Activated CD4-positive, alpha-beta T cell treated with anti-CD3 and anti-CD28 coated beads, Interleukin-2, amount 50 U/mL, for 4 hours (primary cell): ENCODE results near the gene ZMAT5.

ENCODE experiments used
- DNase-seq, 2 experiments: peaks; one replicate each; pipeline ENCODE4 v3.0.0-alpha.2; 2020

The ZMAT5 gene

DNA sequence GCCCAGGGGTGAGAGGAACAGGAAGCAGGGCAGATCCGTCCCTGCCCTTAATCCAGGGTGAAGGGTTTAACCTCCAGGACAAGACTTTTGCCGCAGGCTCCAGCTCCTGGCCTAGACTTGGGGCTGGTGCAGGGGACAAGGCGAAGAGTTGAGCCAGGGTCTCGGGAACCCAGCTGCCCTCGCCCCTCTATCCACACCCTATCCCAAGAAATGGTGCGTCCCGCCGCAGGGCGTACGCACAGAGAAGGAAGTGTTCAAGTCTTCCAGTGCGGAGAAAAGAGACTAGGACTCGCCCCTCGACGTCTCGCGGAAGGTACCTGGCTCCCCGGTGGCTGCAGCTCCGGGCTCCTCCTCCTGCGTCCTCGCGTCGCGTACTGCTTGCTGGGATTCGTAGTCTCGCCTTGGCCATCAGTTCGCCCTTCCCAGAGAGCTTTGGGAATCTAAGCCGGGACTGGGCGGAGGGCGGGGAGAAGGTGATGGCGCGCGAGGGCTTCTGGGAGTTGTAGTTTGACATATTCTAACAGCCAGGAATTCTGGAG lies at the start of gene ZMAT5:
ZMAT5 (minus strand) TSS at position 376 of the 539 bp plus-strand sequence. CDS start 18,463 bp downstream, outside the sequence.
- peak; percentile 88 to 90 for DNase-seq

GRCh38 chr22:29816539-29816938 lies 49.7 kb upstream of the ZMAT5 start:
- no peak for DNase-seq

DNA sequence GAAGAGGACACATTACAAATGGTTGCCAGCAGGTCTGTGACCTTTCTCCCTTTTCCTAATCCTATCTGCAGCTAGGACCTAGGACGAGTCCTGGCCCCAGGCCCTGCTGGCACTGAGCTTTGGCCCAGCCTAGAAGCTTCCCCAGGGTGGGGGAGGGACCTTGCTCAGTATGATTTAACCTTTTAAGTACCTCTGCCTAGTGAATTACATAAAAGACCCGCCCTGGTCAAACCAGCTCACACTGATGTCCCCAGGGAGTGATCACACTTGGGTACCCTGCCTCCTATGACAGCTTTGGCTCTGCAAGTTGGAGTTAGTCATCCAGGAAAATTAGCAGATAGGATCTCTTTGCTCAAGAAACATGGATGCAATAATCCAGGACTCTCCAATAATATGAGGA lies 49.3 kb upstream of the ZMAT5 start:
- no peak for DNase-seq

DNA sequence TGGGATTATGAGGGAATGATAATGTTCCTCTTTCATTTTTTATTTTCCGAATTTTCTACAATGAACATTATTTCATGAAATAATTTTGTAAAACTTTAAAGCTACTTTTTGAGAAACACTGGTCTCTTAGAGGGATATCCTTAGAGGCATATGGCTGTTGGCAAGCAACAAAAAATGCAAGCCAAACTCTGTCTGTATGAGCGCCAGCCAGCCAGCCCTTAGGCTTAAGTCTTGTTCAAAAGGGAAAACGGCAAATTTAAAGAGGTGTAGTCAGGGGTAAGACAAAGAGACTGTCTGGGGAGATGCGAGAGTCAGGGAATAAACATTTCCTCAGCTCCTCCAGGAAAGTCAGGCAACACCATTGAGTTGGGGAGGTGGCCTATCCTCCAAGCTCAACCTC lies 48.8 kb upstream of the ZMAT5 start:
- DNase-seq = no peak

- no peak for DNase-seq
These were observed 47.2 kb upstream of the ZMAT5 start for GRCh38 chr22:29814003-29814402.

DNA sequence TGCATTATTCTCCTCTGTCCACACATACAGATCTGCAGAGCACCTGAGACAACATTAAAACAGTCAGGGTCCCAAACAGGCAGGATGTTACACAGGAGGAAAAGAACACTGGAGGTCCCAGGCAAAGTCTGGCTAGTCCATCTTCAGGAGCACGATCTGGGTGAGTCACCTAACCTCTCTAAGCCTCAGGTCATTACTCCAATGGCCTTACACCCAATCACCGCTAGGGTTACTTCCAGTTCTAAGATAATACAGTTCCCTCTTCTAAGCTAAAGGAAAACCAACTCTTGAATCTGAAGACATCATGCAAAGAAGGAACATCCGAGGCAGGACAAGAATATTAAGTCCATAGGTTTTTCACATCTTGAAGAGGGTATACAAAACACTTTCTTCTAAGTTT lies 46.8 kb upstream of the ZMAT5 start:
- no peak for DNase-seq

DNA sequence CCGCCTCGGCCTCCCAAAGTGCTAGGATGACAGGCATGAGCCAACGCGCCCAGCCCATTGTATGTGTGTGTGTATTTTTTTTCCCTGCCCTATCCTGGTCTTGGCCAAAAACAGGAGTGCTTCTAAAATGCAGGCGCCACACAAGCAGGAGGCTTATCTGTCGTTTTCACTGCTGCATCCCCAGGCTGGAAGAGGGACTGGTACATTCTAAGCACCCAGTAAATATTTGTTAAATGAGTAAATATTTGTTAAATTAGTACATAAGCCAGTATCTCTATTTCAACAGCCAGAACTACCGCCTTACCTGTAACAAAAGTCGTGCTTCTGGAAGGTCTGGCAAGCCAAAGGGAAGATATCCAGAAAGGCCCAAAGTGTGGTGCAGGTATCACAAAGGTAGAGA lies 46.3 kb upstream of the ZMAT5 start:
- DNase-seq = no peak

DNA sequence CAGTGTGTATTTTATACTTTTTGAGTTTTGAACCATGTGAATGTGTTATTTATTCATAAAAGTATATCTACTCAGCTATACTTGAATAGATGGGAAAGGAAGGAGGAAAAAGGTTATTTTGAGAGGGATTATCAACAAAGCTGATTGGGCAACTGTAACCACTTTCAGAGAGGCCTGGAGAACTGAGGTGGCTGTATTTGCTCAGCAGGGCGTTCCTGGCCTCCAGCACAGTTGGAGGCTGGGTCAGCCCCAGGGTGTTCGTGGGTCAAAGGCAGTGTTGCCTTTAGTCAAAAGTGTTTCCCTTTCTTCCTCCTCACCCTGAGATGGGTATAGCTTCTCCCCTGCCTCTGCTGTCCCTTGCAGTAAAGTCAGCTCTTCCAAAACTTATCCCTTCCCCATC lies 44.6 kb upstream of the ZMAT5 start:
- no peak for DNase-seq

DNA sequence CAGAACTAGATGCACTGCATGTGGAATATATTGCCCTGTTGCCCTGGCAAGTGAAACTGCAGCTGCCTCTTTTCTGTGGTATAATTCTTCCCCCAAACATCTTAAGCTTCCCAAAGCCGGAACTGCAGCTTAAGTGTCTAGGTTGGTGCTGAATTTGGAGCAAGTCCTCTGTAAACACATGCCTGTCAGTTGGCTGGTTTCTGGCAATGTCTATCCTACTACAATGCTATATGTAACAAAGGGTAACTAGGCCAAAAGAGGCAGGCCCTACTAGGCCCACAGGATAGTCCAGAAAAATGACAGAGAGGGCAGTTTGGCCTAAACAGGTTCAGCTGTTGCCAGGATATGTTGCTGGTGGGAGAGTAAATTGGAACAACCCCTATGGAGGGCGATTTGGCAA lies 43.4 kb upstream of the ZMAT5 start:
- DNase-seq = no peak

DNA sequence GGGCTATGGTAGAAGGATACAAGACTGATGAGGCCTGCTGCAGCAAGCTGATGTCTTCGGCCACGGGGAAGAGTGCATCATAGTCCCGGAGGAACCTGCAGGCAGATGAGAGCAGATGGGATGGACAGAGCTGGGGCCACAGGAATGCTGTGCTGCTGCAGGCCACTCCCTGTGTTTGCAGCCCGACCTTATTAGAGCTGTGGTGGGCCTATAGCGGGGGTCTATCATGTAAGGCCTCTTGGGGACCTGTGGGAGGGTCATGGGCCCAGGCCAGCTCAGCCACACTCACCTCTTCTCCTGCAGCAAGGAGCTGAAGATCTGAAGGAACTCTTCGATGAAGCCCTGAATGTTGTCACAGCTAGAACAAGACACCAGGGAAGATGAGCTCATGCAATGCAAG lies 39.4 kb upstream of the ZMAT5 start:
- DNase-seq = no peak

DNA sequence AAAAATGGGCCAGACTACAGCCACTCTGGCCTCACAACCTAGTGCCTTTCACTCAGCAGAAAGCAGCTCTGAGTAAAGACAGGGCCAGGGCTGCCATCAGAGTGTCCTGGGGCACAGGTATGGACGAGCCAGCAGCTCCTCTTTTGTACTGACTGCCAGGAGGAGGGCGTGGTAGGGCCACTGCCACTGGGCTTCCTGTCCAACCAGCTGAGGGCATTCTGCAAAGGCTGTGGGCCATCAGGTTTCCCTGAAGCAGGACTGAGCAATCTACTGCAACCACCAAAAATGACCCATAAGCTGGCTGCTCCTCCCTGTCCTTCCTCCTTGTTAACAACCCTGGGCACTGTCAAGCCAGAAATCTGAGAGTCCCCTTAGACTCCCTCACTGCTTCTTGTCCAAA lies 38.2 kb upstream of the ZMAT5 start:
- no peak for DNase-seq

DNA sequence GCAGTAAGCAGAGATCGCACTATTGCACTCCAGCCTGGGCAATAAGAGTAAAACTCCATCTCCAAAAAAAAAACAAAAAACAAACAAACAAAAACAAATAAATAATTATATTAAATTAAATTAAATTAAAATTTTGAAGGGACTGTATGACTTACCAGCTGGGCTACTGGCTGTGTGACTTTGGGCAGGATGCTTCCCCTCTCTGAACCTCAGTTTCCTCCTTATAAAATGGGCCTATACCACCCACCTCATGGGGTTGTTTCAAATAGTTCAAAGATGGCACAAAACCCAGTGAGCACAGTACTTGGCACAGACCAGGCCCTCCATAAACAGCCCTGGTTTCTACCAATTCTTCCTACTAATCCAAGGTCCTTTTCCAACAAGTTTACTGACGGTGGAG lies 36.4 kb upstream of the ZMAT5 start:
- DNase-seq = no peak

- DNase-seq = no peak
These were observed 35.0 kb upstream of the ZMAT5 start for GRCh38 chr22:29801796-29802195.

GRCh38 chr22:29801153-29801552 lies 34.3 kb upstream of the ZMAT5 start:
- no peak for DNase-seq

DNA sequence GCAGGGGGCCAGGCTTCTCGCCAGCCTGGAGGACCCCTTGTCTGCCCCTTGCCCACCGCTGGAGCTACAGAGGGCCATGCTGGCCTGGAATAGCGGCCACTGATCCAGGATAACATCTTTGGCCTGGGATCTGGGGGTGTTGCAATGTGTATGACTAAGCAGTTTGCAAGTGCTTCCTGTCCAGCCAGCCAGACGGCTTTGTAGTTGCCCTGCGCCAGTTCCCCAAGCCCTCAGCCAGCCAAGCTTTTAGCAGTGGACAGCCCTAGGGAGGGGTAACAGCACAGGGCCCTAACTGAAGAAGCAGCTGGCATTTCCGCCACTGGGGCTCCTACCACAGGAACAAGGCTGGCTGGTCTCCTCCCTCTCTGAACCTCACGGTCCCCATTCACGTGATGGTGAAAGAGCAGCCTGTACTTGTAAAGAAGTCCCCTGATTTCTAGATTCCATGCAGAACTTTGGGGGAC lies 32.4 kb upstream of the ZMAT5 start:
- no peak for DNase-seq

DNA sequence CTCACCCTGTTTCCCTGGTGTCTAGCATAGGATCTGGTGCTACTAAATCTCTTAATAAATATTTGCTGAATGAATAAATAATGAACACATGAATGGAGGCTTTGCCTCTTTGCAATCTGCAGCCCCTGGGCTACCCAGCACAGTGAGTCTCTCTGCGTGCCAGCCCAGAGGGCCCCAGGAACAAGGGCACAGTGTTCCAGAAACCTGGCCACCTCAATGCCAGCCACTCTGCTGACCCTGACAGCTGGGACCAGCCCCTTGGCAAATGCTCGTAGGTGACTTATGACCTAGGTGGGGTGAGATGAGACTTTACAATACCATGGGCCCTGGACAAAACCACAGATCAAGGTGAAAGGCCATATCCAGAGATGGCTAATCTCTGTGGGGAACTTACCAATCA lies 32.0 kb upstream of the ZMAT5 start:
- DNase-seq = no peak

GRCh38 chr22:29798318-29798717 lies 31.5 kb upstream of the ZMAT5 start:
- DNase-seq = no peak

- DNase-seq = no peak
These were observed 30.5 kb upstream of the ZMAT5 start for GRCh38 chr22:29797351-29797750.

GRCh38 chr22:29795663-29796062 lies 28.9 kb upstream of the ZMAT5 start:
- DNase-seq = no peak

DNA sequence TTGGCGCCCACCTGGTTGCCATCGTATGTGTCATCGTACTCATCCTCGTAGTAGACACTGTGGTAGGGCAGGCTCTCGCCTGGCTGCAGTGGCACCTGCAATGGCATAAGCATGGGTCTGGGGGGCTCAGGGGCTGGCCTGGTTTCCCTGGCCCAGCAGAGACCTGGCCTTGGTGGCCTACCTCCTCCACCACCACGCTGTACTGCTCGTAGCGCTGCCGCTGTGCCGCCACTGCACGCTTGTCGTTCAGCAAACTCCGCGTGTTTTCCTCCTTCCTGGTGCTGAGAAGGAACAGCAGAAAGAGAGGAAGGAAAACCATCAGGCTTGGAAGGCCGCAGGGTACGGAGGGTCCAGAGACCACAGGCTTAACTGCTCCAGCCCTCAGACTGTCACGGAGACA lies 26.6 kb upstream of the ZMAT5 start:
- no peak for DNase-seq

- no peak for DNase-seq
These were observed 23.3 kb upstream of the ZMAT5 start for GRCh38 chr22:29790061-29790460.

GRCh38 chr22:29788339-29789279 lies 21.8 kb upstream of the ZMAT5 start:
- no peak for DNase-seq

DNA sequence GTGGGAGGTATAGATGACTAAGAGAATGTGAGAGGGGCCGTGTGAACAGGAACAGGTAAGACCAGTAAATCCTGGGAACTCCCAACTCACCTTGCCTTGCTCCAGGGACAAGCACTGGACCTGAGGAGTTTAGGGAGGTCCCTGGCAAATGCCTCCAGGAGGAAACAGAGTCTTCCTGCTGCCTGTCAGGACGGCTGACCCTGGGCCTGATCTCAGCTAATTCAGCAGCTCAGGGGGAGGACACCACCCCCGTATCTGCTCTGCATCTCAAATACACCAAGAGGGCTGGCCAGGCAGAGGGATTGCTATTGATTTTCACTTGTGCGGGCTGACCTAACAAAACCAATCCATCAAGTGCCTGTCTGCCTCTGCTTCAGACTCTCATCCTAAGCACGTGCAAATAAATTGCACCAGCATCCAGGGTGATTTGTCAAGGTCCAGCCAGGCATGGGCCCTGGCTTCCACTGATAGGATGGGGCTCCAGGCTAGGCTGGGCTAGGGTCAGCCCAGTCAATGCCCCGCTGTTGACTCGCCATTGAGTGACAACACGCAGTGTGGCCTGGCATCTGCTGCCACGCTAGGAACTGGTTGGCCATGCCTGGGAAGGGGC lies 20.7 kb upstream of the ZMAT5 start:
- DNase-seq = no peak

GRCh38 chr22:29786031-29786430 lies 19.2 kb upstream of the ZMAT5 start:
- no peak for DNase-seq
